Transverse colon (tissue), 4 donors: ENCODE results near the gene ACIN1. TPM values are rescaled to one million over a fixed set of nuclear protein-coding genes. Genes with fewer than 3 reads are reported as not detected.

ENCODE experiments used
- DNase-seq: peaks from one replicate; pipeline ENCODE4 v3.0.0-alpha.2; 2019
- H3K27ac ChIP-seq, 4 donors: fragments of 200-600 bp; sonication (generic); 2 replicates each; pipeline ENCODE4 v1.5.1; 2016 to 2018; ENCODE audit warnings: inconsistent platforms in 4 of 4
- H3K27me3 ChIP-seq: fragments of 200-600 bp; sonication (generic); 2 replicates; pipeline ENCODE4 v1.5.1; 2017; ENCODE audit warnings: inconsistent platforms
- H3K36me3 ChIP-seq, 4 donors: fragments of 200-600 bp; sonication (generic); 2 replicates each; pipeline ENCODE4 v1.5.1; 2017 to 2019; ENCODE audit warnings: inconsistent platforms in 4 of 4
- H3K4me1 ChIP-seq, 4 donors: fragments of 200-600 bp; sonication (generic); 2 replicates each; pipeline ENCODE4 v1.5.1; 2017 to 2020; ENCODE audit warnings: inconsistent platforms in 4 of 4
- H3K4me3 ChIP-seq, 4 donors: fragments of 200-600 bp; sonication (generic); 1 replicate in 1 of 4; 2 replicates in 3 of 4; pipeline versions ENCODE4 v1.5.1 to v1.6.1; 2017 to 2019; ENCODE audit warnings: inconsistent platforms in 4 of 4
- H3K9me3 ChIP-seq, 2 donors: fragments of 200-600 bp; sonication (generic); 2 replicates each; pipeline ENCODE4 v1.5.1; 2017 to 2019; ENCODE audit warnings: inconsistent platforms in 2 of 2
- EP300 ChIP-seq: sonication (generic); formaldehyde crosslinking; IDR thresholded peaks from one replicate; pipeline ENCODE4 v1.6.1; 2017; ENCODE audit warnings: antibody characterized with exemption, low read depth
- POLR2A ChIP-seq: fragments of 450-650 bp; IDR thresholded peaks from one replicate; pipeline ENCODE4 v1.6.1; 2016; ENCODE audit warnings: antibody characterized with exemption, mild to moderate bottlenecking, moderate library complexity
- POLR2AphosphoS5 ChIP-seq, 3 donors: sonication (generic); formaldehyde crosslinking; IDR thresholded peaks; one replicate each; pipeline ENCODE4 v1.6.1; 2016; ENCODE audit warnings: antibody characterized with exemption in 3 of 3
- WGBS, 2 donors: methylation state at CpG; one replicate each; pipeline ENCODE4 v1.1.5; 2018; ENCODE audit warnings: low coverage in 1 of 2; 5-methylcytosine and 5-hydroxymethylcytosine counted together
- in situ Hi-C, 4 donors: fragments of 200-750 bp; cut with MboI; loops; one replicate each; pipeline versions ENCODE4 v1.15.0 to v1.15.1; 2017; ENCODE audit warnings: low sequenced_read_pairs in 3 of 4, low pct_ligation_motif_present in 1 of 4, low pct_unique_long_range_greater_than_20kb in 1 of 4
- intact Hi-C: fragments of 100-400 bp; cut with DNase I; formaldehyde crosslinking; loops from one replicate; pipeline ENCODE4 v1.15.1; 2023; ENCODE audit warnings: low total_unique reads
- total RNA-seq, 4 donors: library from RNA; depleted of rRNA; stranded (reverse); fragments of >200 nt; gene quantifications; one replicate each; pipeline ENCODE4 v1.1.0, GENCODE V29; 2016
- TF ChIP-seq, protein P1 (sequence below), 5 experiments: fragments of 200-600 bp in 3 of 5; fragments of 450-650 bp in 2 of 5; sonication (generic) in 3 of 5; IDR thresholded peaks; 1 replicate in 2 of 5; 2 replicates in 3 of 5; pipeline ENCODE4 v1.5.1; 2016 to 2017; ENCODE audit warnings: antibody characterized with exemption in 5 of 5, inconsistent platforms in 3 of 5, mild to moderate bottlenecking in 2 of 5, moderate library complexity in 1 of 5

The ACIN1 gene
- total RNA-seq, 4 donors from 2014 or later = 137 to 303 (median 222) TPM

DNA sequence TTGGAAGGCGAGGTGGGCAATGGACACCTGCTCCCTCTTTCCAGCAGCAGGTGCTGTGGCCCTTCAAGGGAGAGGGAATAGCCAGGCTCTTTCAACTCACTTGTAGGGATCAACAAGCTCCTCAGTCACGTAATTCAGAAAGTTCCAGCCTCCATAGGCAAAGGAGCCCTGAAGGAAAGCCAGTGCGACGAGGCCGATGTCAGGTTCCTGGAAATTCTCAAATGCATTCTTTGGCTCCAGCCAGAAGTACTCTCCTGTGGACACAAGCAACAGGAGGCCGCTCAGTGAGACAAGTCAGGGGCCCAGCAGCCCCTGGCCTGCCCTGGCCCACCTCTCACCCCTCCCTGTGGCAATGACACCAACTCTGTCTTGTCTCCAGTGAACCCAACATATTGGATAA, 45.4 kb upstream of the ACIN1 start:
- Histone ChIP-seq H3K27me3 (no peaks in the 10 kb centered on the region), H3K4me3 (no peak overlapping the region), H3K4me1 (peaks cover 0 to 7% (median 0%) of the 10 kb centered on the region in 4 donors), H3K36me3 (no peaks in the 10 kb centered on the region), H3K27ac (peak overlapping the region in 3 of 4 donors; percentile 11 to 30 (median 22)), H3K9me3 (no peaks in the 10 kb centered on the region)
- WGBS, 2 donors = 79 to 80% methylated on average over 1 to 6 of the region's 6 CpGs
- intact Hi-C loops (no loop called here), in situ Hi-C loops (no loop called here)
- TF ChIP-seq POLR2AphosphoS5 (IDR thresholded peaks at IDR 0.05) (no peak), POLR2A (no peak), EP300 (no peak)
- TF ChIP-seq, protein P1, sequence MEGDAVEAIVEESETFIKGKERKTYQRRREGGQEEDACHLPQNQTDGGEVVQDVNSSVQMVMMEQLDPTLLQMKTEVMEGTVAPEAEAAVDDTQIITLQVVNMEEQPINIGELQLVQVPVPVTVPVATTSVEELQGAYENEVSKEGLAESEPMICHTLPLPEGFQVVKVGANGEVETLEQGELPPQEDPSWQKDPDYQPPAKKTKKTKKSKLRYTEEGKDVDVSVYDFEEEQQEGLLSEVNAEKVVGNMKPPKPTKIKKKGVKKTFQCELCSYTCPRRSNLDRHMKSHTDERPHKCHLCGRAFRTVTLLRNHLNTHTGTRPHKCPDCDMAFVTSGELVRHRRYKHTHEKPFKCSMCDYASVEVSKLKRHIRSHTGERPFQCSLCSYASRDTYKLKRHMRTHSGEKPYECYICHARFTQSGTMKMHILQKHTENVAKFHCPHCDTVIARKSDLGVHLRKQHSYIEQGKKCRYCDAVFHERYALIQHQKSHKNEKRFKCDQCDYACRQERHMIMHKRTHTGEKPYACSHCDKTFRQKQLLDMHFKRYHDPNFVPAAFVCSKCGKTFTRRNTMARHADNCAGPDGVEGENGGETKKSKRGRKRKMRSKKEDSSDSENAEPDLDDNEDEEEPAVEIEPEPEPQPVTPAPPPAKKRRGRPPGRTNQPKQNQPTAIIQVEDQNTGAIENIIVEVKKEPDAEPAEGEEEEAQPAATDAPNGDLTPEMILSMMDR (IDR thresholded peaks at IDR 0.05) = no peak
- no peak for DNase-seq

DNA sequence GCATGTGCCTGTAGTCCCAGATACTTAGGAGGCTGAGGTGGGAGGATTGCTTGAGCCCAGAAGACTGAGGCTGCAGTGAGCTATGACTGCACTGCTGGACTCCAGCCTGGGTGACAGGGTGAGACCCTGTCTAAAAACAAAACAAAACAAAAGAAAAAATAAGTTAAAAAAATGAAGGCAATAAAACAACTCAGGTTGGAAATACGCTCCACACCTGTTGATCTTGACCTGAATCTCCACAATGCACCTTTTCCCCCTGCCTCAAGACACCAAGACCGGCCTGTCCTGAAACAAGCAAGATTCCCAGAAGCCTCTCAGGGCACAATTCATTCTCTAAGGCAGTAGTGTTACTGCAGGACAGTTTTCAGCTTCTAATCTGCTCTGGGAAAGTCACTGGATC, 44.9 kb upstream of the ACIN1 start:
- in situ Hi-C loops (no loop called here), intact Hi-C loops (no loop called here)
- H3K9me3 ChIP-seq = no peaks in the 10 kb centered on the region
- no peak for DNase-seq
- no peak overlapping the region for H3K4me3 ChIP-seq
- TF ChIP-seq EP300 = no peak
- TF ChIP-seq POLR2AphosphoS5 (IDR thresholded peaks at IDR 0.05) = no peak
- TF ChIP-seq, protein P1 (IDR thresholded peaks at IDR 0.05) = no peak
- TF ChIP-seq POLR2A = no peak
- no peaks in the 10 kb centered on the region for H3K27me3 ChIP-seq
- H3K4me1 ChIP-seq = peaks cover 0 to 7% (median 0%) of the 10 kb centered on the region in 4 donors
- WGBS, 2 donors = 84 to 100% methylated on average over 1 to 2 of the region's 2 CpGs
- H3K36me3 ChIP-seq = no peaks in the 10 kb centered on the region
- peak overlapping the region in 2 of 4 donors; percentile 11 to 22 for H3K27ac ChIP-seq

DNA sequence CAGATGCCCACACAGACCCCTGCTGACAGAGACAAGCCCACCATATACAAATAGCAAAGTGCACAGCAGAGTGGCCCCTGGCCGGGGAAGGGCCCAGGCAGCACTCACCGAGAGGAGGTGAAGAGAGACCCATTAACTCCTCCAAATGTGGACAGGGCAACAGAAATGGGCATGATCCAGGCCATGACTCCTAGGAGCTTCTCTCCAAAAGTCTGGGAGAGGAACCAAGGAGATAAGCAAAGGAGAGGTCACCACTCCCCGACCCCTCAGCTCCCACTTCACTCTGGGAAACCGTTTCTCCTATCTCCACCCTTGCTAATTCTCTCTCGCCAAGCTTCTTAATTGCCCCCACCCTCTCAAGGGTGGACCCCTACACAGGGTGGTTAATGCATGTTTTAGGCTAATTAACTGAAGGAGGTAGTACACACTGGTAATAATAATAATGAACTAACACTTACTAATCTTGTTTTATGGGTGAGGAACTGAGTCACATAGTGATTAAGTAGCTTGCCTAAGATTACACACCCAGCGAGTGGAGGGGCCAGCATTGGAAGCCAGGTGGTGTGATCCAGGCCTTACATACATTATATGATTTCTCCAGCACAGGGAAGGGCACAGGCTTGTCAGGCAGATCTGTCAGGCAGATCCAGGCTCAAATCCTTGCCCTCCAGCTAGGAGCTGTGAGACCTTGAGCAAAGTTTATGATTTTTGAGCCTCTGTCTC, 43.0 kb upstream of the ACIN1 start:
- peaks cover 0 to 7% (median 0%) of the 10 kb centered on the region in 4 donors for H3K4me1 ChIP-seq
- intact Hi-C loops (no loop called here), in situ Hi-C loops (no loop called here)
- H3K27me3 ChIP-seq = no peaks in the 10 kb centered on the region
- H3K36me3 ChIP-seq = no peaks in the 10 kb centered on the region
- no peak for DNase-seq
- 67 to 78% methylated on average over 2 to 6 of the region's 6 CpGs for WGBS, 2 donors
- H3K9me3 ChIP-seq = no peaks in the 10 kb centered on the region
- TF ChIP-seq POLR2AphosphoS5 (IDR thresholded peaks at IDR 0.05) (no peak), POLR2A (no peak)
- no peak overlapping the region for H3K4me3 ChIP-seq
- H3K27ac ChIP-seq = no peak overlapping the region

DNA sequence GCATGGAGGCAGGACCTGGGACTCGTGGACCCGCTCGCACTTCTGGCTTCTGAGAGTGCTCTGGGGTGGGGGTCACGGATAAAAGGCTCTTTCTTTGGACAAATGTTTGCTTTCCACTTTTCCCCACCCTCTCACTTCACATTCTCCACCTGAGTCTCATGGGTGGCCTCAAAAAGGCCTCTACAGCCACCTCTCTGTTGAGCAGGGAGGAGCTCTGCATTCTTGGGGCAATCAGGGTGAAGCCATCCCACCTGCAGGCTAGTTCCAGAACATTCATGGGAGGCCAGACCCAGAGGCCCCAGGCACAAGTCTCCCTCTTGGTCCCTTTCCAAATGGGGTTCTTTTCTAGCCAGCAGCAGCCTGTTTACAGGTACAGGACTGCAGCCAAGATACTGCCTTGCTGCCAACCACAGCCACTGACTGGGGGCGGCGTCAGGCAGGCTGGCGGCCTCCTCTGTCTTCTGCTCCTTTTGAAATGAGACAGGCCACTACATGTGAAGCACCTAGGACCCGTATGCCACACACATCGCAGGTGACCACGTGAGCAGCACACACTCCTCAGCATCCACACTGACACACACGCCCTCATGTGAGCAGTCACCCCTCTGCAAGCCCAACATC, 42.4 kb upstream of the ACIN1 start:
- Histone ChIP-seq H3K9me3 (no peaks in the 10 kb centered on the region), H3K27ac (no peak overlapping the region), H3K4me3 (no peak overlapping the region), H3K27me3 (no peaks in the 10 kb centered on the region), H3K4me1 (peaks cover 0 to 3% (median 0%) of the 10 kb centered on the region in 4 donors), H3K36me3 (no peaks in the 10 kb centered on the region)
- no peak for DNase-seq
- TF ChIP-seq, protein P1 (IDR thresholded peaks at IDR 0.05) = no peak
- TF ChIP-seq POLR2AphosphoS5 (IDR thresholded peaks at IDR 0.05) (no peak), EP300 (no peak), POLR2A (no peak)
- 89% methylated on average over 11 of the region's 11 CpGs; no CpG with 5 or more reads in 1 of the 2 donors for WGBS, 2 donors
- intact Hi-C loops = no loop called here
- in situ Hi-C loops = no loop called here
